Muscle layer of colon (tissue), 2 donors: Measurements from ENCODE around the gene MAP3K5.

ENCODE experiments used
- H3K27ac ChIP-seq: one replicate; pipeline ENCODE4 v1.7.0; 2013; ENCODE audit warnings: low read depth, mild to moderate bottlenecking, low read length, moderate library complexity
- H3K27me3 ChIP-seq, 2 donors: one replicate each; pipeline ENCODE4 v1.7.0; 2013; ENCODE audit warnings: low read length in 2 of 2, mild to moderate bottlenecking in 2 of 2; ENCODE audit not compliant: insufficient read depth in 2 of 2, control insufficient read depth in 1 of 2
- H3K36me3 ChIP-seq: one replicate; pipeline ENCODE4 v1.7.0; 2013; ENCODE audit warnings: mild to moderate bottlenecking, low read length; ENCODE audit not compliant: insufficient read depth
- H3K4me1 ChIP-seq: one replicate; pipeline ENCODE4 v1.7.0; 2013; ENCODE audit warnings: mild to moderate bottlenecking, low read length; ENCODE audit not compliant: insufficient read depth
- H3K4me3 ChIP-seq, 2 donors: one replicate each; pipeline ENCODE4 v1.7.0; 2013; ENCODE audit warnings: low read length in 2 of 2, low read depth in 1 of 2, mild to moderate bottlenecking in 1 of 2, moderate library complexity in 1 of 2
- H3K9ac ChIP-seq: one replicate; pipeline ENCODE4 v1.7.0; 2013; ENCODE audit warnings: low read length
- H3K9me3 ChIP-seq: one replicate; pipeline ENCODE4 v1.7.0; 2013; ENCODE audit warnings: mild to moderate bottlenecking, low read length
- donor health status: abdominal sarcoma.
- donor health status: Adenocarcinoma of cecum.

The MAP3K5 gene

DNA sequence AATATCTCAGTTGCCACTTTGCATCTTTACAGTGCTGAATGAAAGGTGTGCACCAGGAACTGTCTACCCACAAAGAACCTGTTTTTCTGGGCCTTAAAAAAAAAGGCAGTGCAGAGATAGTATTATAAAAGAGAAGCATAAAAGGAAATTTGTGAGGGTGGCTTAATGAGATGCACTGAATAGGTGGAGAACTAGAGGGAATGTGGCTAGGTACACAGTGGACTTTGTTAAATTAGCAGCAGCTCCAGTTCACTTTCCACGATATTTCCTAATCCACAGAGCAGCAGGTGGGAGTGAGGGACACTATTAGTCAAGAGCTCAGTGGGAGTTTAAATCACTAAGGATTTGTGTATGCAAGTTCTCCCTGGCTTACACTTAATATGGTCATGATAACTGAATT lies 280.9 kb downstream of the MAP3K5 start:
- Histone ChIP-seq H3K27ac (no peak overlapping the region), H3K4me3 (no peak overlapping the region)

DNA sequence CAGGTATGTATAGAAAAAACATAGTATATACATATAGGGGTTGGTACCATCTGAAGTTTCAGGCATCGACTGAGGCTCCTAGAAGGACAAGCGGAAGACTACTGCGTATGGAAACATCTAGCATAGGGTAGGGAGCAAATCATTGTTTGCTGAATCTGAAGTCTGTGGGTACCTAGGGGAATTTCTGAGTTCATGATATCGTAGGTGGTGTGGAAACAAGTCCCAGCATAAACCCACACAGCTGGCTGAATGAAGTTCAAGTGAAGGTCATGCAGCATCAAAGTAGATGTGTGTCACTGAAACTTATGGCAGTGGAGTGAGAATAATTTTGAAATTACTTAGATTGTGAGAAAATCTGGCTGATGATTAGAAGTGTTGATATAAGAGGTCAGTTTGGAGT lies 281.5 kb downstream of the MAP3K5 start:
- H3K4me3 ChIP-seq: no peak overlapping the region
- H3K9ac ChIP-seq: no peak overlapping the region
- H3K27me3 ChIP-seq: no peaks in the 10 kb centered on the region
- no peaks in the 10 kb centered on the region for H3K9me3 ChIP-seq
- no peaks in the 10 kb centered on the region for H3K36me3 ChIP-seq
- no peaks in the 10 kb centered on the region for H3K4me1 ChIP-seq
- no peak overlapping the region for H3K27ac ChIP-seq

More for the DNA sequence above, 280.9 kb downstream of the MAP3K5 start:
- Histone ChIP-seq H3K4me1 (no peaks in the 10 kb centered on the region), H3K9me3 (no peaks in the 10 kb centered on the region), H3K36me3 (no peaks in the 10 kb centered on the region), H3K27me3 (no peaks in the 10 kb centered on the region), H3K9ac (no peak overlapping the region)

DNA sequence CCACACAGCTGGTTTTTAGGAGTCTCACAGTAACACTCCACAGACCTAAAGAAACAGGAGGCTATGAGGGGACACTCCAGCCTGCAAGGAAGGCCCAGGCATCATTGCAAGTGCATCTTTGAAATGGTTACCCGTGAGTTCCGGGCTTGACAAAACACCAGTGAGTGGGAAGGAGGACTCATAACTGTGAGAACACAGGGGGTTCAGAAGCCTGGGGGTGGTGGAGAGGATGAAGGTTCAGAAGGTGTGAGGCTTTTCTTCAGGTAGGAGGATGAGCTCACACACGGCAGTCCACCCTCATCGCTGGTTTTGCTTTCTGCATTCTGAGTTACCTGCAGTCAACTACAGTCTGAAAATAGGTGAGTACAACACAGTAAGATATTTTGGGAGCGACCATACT lies 282.0 kb downstream of the MAP3K5 start:
- H3K27ac ChIP-seq: no peak overlapping the region
- H3K4me1 ChIP-seq: no peaks in the 10 kb centered on the region
- no peaks in the 10 kb centered on the region for H3K36me3 ChIP-seq
- no peak overlapping the region for H3K9ac ChIP-seq
- H3K9me3 ChIP-seq: no peaks in the 10 kb centered on the region
- no peaks in the 10 kb centered on the region for H3K27me3 ChIP-seq
- no peak overlapping the region for H3K4me3 ChIP-seq

DNA sequence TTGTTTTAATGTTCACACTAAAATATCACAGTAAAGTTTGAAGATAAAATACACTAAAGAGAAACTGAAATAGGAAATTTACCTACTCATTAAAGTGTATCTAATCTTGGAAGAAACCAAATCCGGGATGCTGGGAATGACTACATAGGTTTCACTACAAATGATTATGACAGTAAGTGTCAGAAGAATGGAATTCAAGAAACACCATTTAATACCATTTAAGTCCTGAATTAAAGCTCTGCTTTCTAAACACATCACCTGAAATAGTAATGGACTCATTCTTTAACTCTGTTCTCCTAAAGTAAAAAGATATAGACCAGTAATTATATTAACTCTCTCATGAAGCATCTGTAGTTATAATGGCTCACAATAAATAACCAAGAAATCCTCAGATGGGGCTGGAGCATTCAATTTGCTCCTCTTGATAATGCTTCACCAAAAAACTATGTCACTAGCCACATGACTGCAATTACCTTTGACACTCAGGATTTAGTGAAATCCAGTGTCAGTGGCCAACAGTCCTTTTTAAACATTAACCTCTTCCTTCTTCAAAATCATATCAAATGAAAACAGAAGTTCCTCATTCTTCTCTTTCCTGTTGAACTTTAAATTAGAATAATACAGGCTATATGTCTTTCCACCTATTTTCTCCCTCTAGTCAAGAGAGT lies 283.4 kb downstream of the MAP3K5 start:
- Histone ChIP-seq H3K4me3 (no peak overlapping the region), H3K9me3 (no peaks in the 10 kb centered on the region), H3K27ac (no peak overlapping the region), H3K4me1 (no peaks in the 10 kb centered on the region), H3K9ac (no peak overlapping the region), H3K27me3 (no peaks in the 10 kb centered on the region), H3K36me3 (no peaks in the 10 kb centered on the region)
